Dendritic cell treated with granulocyte-macrophage colony-stimulating factor and Interleukin-4, amounts not matched to agents 40 ng/mL and 50 ng/mL, for 4 days (primary cell): ENCODE results near the gene CCNH.

Experiments used
- H3K27ac Mint-ChIP-seq: one replicate; pipeline ENCODE4 v1.8.0; 2022; ENCODE audit warnings: mild to moderate bottlenecking, mixed read lengths
- H3K27me3 Mint-ChIP-seq: one replicate; pipeline ENCODE4 v1.8.0; 2022; ENCODE audit warnings: mild to moderate bottlenecking, mixed read lengths
- H3K36me3 Mint-ChIP-seq: one replicate; pipeline ENCODE4 v1.8.0; 2022; ENCODE audit warnings: low read depth, mixed read lengths
- H3K4me1 Mint-ChIP-seq: one replicate; pipeline ENCODE4 v1.8.0; 2022; ENCODE audit warnings: low read depth, mixed read lengths
- H3K4me3 Mint-ChIP-seq: one replicate; pipeline ENCODE4 v1.8.0; 2022; ENCODE audit warnings: mild to moderate bottlenecking, moderate library complexity, mixed read lengths
- H3K9me3 Mint-ChIP-seq: one replicate; pipeline ENCODE4 v1.8.0; 2022; ENCODE audit warnings: mixed read lengths
- intact Hi-C: fragments of 100-400 bp; cut with micrococcal nuclease; formaldehyde crosslinking; loops from one replicate; pipeline ENCODE4 v1.15.0; 2022

Gene CCNH

DNA sequence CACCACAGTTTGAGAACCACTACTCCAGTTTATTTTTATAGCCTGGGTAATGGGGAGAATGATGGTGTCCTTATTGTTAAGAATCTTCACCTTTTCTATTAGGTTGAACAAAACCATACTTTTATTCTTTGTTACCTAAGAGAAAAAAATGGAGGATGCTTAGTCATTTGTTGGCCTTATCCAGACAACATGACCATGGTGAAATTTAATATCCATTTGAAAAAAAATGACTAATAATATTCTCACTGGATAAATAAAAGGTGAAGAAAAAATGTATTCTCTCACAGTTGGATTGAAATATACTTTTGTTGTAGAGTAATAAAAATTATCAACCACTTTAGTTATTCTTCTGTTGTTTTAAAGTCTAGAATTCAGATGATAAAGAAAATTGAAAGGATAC lies 5.8 kb upstream of the CCNH start:
- H3K4me3 Mint-ChIP-seq = no peak overlapping the region
- intact Hi-C loops = no loop called here
- no peak overlapping the region for H3K27ac Mint-ChIP-seq
- no peaks in the 10 kb centered on the region for H3K9me3 Mint-ChIP-seq
- peaks cover under 1% of the 10 kb centered on the region for H3K4me1 Mint-ChIP-seq
- no peaks in the 10 kb centered on the region for H3K36me3 Mint-ChIP-seq
- H3K27me3 Mint-ChIP-seq = peaks cover 3% of the 10 kb centered on the region

DNA sequence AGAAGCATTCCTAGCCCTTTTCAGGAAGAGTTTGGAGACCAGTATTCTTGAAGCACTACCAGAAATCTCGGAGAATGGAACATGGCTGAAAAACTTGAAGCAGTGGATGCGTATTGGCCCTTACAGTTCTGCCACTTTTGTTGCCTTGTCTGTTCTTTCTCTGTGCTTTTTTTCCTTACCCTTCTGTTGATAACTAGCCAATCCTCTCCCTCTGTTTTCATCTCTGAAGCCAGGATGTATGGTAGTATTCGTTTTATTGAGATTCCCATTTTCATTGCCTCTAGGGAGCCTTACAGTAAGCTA lies 564 bp upstream of the CCNH start:
- H3K4me1 Mint-ChIP-seq = peaks cover 32% of the 10 kb centered on the region
- H3K27ac Mint-ChIP-seq = peak overlapping the region; percentile 94
- no peaks in the 10 kb centered on the region for H3K9me3 Mint-ChIP-seq

GRCh38 chr5:87411973-87412629 lies 629 bp downstream of the CCNH start:
- Mint-ChIP-seq H3K4me3 (peak overlapping the region; percentile 97), H3K36me3 (peaks cover 55% of the 10 kb centered on the region), H3K9me3 (no peaks in the 10 kb centered on the region), H3K4me1 (peaks cover 42% of the 10 kb centered on the region), H3K27me3 (peaks cover 3% of the 10 kb centered on the region), H3K27ac (peak overlapping the region; percentile 94)
- intact Hi-C loops = loop anchor here (2.0 to 5.0 kb wide), 4 partner anchors 145 to 793 kb away; partner anchors contain the start of gene RASA1

More for the DNA sequence above, 564 bp upstream of the CCNH start:
- intact Hi-C loops = loop anchor here (2.0 to 5.0 kb wide), 4 partner anchors 146 to 794 kb away; partner anchors contain the start of gene RASA1
- Mint-ChIP-seq H3K4me3 (peak overlapping the region; percentile 97), H3K36me3 (peaks cover 43% of the 10 kb centered on the region), H3K27me3 (peaks cover 3% of the 10 kb centered on the region)

GRCh38 chr5:87411586-87411972 lies 1.2 kb downstream of the CCNH start:
- Mint-ChIP-seq H3K9me3 (no peaks in the 10 kb centered on the region), H3K27ac (peak overlapping the region; percentile 94), H3K4me3 (peak overlapping the region; percentile 97), H3K4me1 (peaks cover 47% of the 10 kb centered on the region), H3K27me3 (peaks cover 3% of the 10 kb centered on the region), H3K36me3 (peaks cover 60% of the 10 kb centered on the region)
- intact Hi-C loops = loop anchor here (5.0 kb wide), 3 partner anchors 144 to 439 kb away; partner anchors contain the start of gene RASA1

DNA sequence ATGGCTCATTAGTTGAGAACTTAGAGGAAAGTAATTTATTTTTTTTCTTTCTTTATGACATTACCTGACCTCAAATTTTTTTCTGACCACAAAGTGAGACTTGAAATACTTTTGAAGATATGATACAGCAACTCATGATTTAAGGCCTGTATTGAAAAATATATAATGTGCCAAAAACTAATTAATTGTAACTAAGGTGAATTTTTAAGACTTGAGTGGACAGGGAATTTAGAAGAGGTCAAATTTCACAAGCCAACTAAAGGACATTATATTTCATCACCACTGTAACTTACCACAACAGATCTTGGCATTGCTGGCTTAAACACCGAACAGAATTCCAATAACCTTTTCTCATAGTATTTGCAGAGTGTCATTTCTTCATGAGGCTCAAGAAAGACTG lies 1.8 kb downstream of the CCNH start:
- Mint-ChIP-seq H3K27me3 (peaks cover 3% of the 10 kb centered on the region), H3K36me3 (peaks cover 67% of the 10 kb centered on the region), H3K9me3 (no peaks in the 10 kb centered on the region), H3K27ac (peak overlapping the region; percentile 28), H3K4me1 (peaks cover 53% of the 10 kb centered on the region), H3K4me3 (peak overlapping the region; percentile 53)
- intact Hi-C loops = loop anchor here (5.0 kb wide), 3 partner anchors 144 to 439 kb away; partner anchors contain the start of gene RASA1

DNA sequence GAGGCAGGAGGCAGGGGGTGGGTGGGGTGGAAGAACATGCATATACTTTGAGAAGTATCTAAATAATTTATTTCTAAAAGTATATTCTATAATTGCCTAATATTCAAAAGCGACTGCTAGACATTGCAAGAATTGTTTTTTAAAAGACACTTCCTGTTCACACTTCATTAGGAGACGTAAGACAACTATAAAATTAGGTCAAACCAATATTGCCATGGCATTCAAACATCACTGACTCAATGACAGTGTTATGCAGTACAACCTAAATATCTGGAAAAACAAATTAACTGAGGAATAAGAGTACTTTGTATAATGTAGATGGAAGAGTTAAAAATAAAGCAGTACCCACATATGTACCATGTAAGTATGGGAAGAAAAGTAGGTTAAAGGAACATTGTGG lies 4.5 kb downstream of the CCNH start:
- no peak overlapping the region for H3K27ac Mint-ChIP-seq
- no peaks in the 10 kb centered on the region for H3K27me3 Mint-ChIP-seq
- intact Hi-C loops = no loop called here
- no peak overlapping the region for H3K4me3 Mint-ChIP-seq
- H3K36me3 Mint-ChIP-seq = peaks cover 90% of the 10 kb centered on the region
- no peaks in the 10 kb centered on the region for H3K9me3 Mint-ChIP-seq
- H3K4me1 Mint-ChIP-seq = peaks cover 56% of the 10 kb centered on the region

- Mint-ChIP-seq H3K9me3 (no peaks in the 10 kb centered on the region), H3K27ac (no peak overlapping the region), H3K4me1 (peaks cover 48% of the 10 kb centered on the region), H3K27me3 (no peaks in the 10 kb centered on the region), H3K4me3 (no peak overlapping the region), H3K36me3 (peaks cover 86% of the 10 kb centered on the region)
- intact Hi-C loops = no loop called here
These were observed 7.1 kb downstream of the CCNH start for GRCh38 chr5:87405472-87406155.

- Mint-ChIP-seq H3K4me3 (no peak overlapping the region), H3K9me3 (no peaks in the 10 kb centered on the region), H3K27me3 (no peaks in the 10 kb centered on the region), H3K27ac (no peak overlapping the region), H3K36me3 (peaks cover 89% of the 10 kb centered on the region), H3K4me1 (peaks cover 41% of the 10 kb centered on the region)
- intact Hi-C loops = no loop called here
These were observed 8.4 kb downstream of the CCNH start for GRCh38 chr5:87404359-87404758.

DNA sequence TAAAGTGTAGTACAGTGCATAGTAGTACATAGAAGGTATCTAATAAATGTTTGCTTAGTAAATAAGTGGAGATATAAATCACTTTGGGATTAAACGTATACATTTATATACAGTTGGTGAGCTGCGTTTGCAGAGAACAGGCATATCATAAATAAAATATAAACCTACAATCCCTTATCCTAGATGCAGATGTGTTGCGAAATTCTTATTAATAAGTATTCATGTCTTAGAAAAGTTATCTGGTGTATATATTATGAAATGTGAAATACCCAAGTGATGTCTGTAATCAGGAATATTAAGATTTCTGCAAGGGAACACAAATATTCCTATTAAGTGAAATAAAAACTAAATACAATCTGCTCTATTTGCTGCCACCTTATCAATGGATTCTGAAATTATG lies 8.8 kb downstream of the CCNH start:
- Mint-ChIP-seq H3K27me3 (no peaks in the 10 kb centered on the region), H3K4me3 (no peak overlapping the region), H3K27ac (no peak overlapping the region), H3K9me3 (no peaks in the 10 kb centered on the region), H3K36me3 (peaks cover 89% of the 10 kb centered on the region), H3K4me1 (peaks cover 37% of the 10 kb centered on the region)
- intact Hi-C loops = no loop called here

DNA sequence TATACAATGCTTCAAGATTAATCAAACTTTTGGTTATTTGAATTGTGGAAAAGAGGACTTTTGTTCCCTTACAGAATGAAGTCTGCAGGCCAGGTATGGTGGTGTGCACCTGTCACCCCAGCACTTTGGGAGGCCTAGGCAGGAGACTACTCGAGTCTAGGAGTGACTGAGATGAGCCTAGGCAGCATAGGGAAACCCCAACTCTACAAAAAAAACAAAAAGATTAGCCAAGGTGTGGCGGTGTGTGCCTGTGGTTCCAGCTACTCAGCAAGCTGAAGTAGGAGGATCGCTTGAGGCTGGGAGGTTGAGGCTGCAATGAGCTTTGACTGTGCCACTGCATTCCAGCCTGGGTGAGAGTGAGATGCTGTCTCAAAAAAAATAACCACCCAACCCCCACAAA lies 9.3 kb downstream of the CCNH start:
- no peak overlapping the region for H3K4me3 Mint-ChIP-seq
- H3K36me3 Mint-ChIP-seq = peaks cover 89% of the 10 kb centered on the region
- no peaks in the 10 kb centered on the region for H3K27me3 Mint-ChIP-seq
- H3K27ac Mint-ChIP-seq = peak overlapping the region; percentile 35
- H3K4me1 Mint-ChIP-seq = peaks cover 32% of the 10 kb centered on the region
- intact Hi-C loops = no loop called here
- H3K9me3 Mint-ChIP-seq = no peaks in the 10 kb centered on the region

GRCh38 chr5:87401626-87402025 lies 11.1 kb downstream of the CCNH start:
- intact Hi-C loops = no loop called here
- no peaks in the 10 kb centered on the region for H3K27me3 Mint-ChIP-seq
- H3K36me3 Mint-ChIP-seq = peaks cover 89% of the 10 kb centered on the region

GRCh38 chr5:87400305-87400899 lies 12.3 kb downstream of the CCNH start:
- intact Hi-C loops = no loop called here
- Mint-ChIP-seq H3K4me3 (no peak overlapping the region), H3K9me3 (no peaks in the 10 kb centered on the region), H3K27me3 (no peaks in the 10 kb centered on the region), H3K27ac (no peak overlapping the region), H3K4me1 (peaks cover 5% of the 10 kb centered on the region), H3K36me3 (peaks cover 89% of the 10 kb centered on the region)

More at GRCh38 chr5:87401626-87402025, 11.1 kb downstream of the CCNH start:
- H3K27ac Mint-ChIP-seq = no peak overlapping the region
- H3K4me3 Mint-ChIP-seq = no peak overlapping the region
- no peaks in the 10 kb centered on the region for H3K9me3 Mint-ChIP-seq
- peaks cover 17% of the 10 kb centered on the region for H3K4me1 Mint-ChIP-seq

DNA sequence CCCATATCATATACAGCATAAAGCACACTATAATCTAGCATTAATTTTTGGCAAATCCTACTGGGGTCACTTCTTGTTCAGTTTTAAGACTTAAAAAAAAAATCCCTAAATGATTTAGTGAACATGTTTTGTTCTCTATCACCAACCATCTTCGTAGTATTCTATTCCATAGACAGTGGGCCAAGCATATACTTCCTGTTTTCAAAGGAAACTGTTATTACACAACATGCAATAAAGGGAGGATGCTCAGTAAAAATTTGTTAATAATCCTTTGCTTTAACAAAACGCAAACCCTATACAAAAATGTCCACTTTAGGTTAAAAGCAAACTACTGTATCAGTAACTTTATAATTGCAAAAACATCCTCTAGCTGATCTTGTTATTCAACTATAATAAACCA lies 13.0 kb downstream of the CCNH start:
- Mint-ChIP-seq H3K27ac (no peak overlapping the region), H3K4me3 (no peak overlapping the region), H3K4me1 (peaks cover 3% of the 10 kb centered on the region), H3K27me3 (no peaks in the 10 kb centered on the region), H3K9me3 (no peaks in the 10 kb centered on the region), H3K36me3 (peaks cover 89% of the 10 kb centered on the region)
- intact Hi-C loops = loop anchor here (5.0 kb wide), 1 partner anchor 332 kb away; no protein-coding TSS in a partner anchor

DNA sequence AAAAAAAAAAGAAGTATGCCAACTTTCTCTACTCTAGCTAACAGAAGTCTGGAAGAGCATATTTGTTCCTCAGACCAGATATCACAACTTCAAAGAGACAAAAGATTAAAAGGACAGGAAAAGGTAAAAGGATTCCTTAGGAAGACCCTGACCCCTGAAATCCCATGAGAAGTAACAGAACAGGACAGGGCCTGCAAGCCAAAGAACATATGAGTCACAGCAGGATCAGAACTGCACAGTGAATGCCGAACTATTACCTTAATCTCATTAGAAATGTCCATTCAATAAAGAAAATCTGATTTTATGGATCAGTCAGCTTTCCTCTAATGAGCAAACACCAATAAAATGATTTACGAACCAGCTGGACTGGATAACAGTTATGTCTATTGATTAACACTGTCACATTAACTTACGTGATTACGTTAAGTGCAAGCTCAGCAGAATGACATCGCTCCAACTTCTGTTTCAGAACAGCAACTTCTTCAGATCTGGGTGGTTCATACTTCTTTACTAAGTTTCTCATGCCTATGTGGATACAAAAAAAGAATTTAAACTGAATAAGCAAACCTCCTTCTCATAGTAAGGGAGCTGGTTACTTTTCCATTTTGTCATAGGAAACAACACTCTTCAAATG lies 13.6 kb downstream of the CCNH start:
- Mint-ChIP-seq H3K9me3 (no peaks in the 10 kb centered on the region), H3K27me3 (no peaks in the 10 kb centered on the region), H3K4me3 (no peak overlapping the region), H3K27ac (no peak overlapping the region), H3K36me3 (peaks cover 90% of the 10 kb centered on the region), H3K4me1 (peaks cover 3% of the 10 kb centered on the region)
- intact Hi-C loops = loop anchor here (5.0 kb wide), 1 partner anchor 332 kb away; no protein-coding TSS in a partner anchor
